ENCODE data around the gene INTS6.

Gene INTS6

DNA sequence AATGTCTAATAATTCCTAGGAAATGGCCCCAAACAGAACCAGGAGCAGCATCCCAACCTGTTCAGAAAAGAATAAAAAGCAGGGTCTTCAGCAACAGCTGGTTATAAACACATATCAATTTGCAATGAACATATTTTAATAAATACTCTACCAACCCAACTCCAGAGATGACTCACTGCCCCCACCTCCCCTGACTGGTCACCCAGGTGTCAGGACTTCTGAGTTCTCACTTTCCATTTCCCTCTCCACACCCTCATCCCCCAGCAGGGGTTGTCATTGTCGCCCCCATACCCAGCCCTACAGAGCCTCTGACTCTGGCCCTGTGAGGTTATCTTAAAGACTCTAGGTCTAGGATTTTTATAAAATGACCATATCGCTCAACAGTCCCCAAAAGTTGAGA, 106.4 kb downstream of the INTS6 start:
- DNase-seq (ENCODE audit: low read depth in 3 of 3): no peak

DNA sequence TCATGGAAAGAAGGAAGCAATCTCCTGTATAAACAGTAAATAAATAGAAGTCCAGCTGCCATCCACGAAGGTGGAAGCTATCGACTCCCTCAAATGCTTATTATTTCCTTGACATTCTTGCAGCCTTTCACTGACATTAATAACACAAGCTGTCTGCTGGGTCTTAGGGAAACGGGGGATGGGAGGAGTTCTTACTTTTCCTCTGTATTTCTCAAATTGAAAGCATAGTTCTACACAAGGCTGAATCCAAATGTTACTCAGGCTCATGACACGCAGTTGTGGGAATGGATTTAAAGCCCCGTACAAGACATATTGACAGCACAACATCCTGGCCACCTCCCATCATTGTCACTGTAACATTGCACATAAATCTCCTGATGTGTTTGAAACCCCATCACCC, 109.4 kb downstream of the INTS6 start:
- no peak for DNase-seq (ENCODE audit: low read depth in 3 of 3)

DNA sequence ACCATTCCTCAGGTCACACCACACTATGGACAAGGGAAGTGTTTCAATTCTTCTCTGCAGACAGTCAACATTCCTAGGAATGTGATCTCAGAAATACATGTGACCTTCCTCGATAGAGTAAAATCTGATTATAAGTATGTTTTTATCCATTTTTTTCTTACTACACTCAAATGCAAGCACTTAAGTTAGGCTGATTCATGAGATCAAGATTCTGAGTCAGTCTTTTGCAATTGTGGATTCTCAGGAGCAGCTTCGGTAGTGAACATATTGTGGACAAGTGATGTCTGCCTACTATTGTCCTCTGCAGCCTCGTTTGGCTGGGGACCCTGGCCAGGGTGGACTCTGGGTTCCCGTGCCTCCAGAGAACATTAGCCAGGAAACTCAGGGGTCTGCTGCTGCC, 110.1 kb downstream of the INTS6 start:
- DNase-seq (ENCODE audit: low read depth in 3 of 3): no peak

DNA sequence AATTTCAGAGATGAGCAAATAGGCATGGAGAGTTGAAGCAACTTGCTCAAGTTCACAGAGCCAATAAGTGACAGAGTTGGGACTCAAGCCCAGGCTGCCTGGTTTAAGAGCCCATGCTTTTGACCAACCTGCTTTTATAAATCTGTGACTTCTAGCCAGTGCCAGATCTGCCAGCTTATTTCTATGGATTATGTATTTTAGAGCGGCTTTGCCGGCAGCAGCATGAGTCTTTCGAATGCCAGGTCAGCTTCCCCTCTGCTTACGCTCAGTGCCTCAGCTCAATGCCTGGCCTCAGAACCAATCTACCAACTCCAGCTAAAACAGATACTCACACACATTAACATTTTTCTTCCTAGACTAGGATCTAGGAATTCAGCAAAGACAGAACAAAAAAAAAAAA, 111.0 kb downstream of the INTS6 start:
- no peak for DNase-seq (ENCODE audit: low read depth in 3 of 3)

DNA sequence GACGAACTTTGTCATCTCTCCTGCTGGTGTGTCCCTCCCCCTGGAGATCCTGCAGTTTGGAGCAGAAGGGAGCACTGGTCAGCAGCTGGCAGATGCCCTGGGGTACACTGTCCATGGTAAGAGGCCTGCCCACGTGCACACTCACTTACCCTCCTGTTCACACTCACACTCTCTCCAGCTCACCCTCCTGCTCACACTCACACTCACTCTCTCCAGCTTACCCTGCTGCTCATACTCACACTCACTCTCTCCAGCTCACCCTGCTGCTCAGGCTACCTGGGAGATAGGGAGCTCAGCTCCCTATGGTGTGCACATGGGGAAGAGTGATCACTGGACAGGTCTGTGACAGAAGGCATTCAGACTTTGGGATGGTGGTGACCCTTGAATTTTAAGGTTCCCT, 111.6 kb downstream of the INTS6 start:
- no peak for DNase-seq (ENCODE audit: low read depth in 3 of 3)

DNA sequence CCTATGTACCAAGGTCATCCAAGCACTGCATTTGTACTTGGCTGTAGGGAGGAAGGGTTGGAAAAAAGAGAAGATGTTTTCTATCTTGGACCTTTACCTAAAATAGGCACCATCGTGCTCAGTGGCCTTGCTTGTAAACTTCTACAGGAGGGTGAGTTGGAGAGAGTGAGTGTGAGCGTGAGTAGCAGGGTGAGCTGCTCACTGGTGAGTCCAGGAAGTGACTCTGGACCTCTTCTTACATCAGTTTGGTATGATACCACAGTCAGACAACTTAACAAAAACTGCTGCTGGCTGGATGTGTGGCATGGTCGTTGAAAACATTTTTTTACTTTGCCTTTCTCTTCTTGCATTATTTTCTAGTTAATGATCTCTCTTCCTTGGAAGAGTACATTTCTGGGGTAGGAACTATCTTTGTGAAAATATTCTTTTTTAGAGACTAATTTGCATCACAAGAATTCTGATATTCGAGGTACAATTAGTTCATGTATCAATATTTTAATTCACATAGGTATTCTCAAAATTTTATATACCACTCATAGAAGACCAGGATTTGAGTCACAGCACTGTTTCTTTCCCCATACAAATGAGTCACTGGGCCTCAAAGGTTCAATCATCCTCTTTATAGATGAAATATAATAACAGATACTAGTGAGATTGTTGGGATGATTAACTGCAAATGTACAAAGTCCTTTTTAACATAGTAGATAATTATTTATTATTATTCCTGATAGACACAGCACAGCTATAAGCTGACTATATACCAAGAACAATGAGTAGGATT, 112.7 kb downstream of the INTS6 start:
- no peak for DNase-seq (ENCODE audit: low read depth in 3 of 3)

DNA sequence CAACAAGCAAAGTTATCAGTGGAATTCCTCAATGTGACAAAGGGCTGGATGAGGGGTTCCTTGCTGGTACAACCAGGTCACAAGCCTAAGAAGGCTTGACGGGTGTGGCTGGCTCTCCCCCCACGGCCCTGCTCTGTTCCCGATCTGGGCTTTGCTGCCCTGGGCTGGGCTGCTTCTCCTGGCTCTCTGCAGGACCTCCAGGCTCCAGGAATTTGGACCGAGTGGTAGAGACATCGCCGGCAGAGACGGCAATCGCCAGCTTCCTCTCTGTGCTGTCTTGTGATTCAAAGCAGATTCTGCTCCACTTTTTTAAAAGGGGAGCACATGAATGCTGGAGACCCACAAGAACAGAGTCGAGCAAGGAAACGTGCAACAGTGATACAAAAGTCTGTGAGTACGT, 113.5 kb downstream of the INTS6 start, which contains the start of gene SERPINE3:
Gene SERPINE3 (plus strand): TSS at position 338 of the 400 bp plus-strand sequence. CDS start 1,401 bp downstream, outside the sequence.
- no peak for DNase-seq (ENCODE audit: low read depth in 3 of 3)

DNA sequence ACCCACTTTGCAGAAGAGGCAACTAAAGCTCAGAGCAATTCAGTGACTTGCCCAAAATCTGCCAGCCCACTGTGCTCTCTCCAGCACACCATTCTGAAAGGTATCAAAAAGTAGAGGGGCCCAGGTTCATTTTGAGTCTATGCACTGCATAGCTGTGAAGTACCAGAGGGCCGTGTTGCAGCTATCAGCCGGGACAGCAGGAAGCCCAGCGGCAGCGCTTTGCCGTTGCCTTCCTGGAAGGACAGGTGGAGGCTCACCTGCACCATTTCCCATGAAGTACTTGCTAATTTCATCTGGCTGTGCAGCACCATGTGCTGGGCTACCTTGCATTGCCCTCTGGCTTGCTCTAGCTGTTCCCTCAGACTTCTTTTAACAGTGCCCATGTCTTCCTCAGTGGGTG, 116.1 kb downstream of the INTS6 start:
- DNase-seq (ENCODE audit: low read depth in 3 of 3): no peak

DNA sequence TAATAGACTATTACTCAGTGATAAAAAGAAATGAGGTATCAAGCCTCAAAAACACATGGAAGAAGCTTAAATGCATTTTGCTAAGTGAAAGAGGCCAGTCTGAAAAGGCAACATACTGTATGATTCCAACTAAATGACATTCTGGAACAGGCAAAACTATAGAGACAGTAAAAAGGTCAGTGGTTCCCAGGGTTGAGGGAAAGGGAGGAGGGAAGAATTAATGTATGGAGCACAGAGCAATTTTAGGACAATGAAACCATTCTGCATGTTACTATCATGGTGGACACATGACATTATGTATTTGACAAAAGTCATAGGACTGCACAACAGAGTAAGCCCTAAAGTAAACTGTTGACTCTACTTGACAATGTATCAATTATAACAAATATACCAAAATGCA, 119.0 kb downstream of the INTS6 start:
- DNase-seq (ENCODE audit: low read depth in 3 of 3): no peak

DNA sequence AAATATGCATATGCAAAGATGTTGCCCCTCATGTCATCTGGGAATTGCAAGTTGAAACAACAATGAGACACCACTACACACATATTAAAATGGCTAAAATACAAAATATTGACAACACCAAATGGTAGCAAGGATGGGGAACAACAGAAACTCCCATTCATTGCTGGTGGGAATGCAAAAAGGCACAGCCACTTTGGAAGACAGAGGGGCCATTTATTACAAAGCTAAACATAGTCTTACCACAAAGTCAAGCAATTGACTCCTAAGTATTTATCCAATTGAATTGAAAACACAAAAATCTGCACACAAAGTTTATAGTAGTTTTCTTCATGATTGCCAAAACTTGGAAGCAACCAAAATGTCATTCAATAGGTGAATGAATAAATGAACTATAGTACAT, 119.4 kb downstream of the INTS6 start:
- DNase-seq (ENCODE audit: low read depth in 3 of 3): no peak

DNA sequence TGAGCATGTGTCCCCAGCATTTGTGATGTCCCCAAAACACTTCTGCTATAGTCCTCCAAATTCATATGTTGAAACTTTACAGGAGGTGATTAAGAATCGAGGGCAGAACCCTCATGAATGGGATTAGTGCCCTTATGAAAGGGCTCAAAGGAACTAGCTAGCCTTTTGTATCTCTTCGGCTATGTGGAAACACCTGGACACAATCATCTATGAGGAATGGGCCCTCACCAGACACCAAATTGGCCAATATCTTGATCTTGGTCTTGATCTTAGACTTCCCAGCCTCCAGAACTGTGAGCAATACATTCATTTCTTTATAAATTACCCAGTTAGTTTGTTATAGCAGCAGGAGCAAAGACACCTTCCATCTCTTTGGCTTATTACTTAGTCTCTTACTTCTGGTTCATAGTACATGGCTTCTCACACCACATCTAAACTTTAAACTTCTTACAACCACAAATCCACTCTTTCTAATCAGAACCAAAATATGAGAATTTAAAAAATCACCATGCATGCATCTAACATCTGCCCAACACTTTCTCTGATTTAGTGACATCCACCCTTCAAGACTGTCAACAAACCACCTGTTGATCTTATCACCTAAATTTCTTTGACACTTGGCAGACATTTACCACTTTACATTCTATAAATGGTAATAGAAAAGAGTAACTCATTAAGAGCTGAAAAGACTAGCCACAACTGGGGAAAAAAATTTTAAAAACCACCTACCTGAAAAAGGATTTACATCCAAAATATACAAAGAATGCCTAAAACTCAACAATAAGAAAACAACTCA, 120.1 kb downstream of the INTS6 start:
- DNase-seq (ENCODE audit: low read depth in 3 of 3): no peak

DNA sequence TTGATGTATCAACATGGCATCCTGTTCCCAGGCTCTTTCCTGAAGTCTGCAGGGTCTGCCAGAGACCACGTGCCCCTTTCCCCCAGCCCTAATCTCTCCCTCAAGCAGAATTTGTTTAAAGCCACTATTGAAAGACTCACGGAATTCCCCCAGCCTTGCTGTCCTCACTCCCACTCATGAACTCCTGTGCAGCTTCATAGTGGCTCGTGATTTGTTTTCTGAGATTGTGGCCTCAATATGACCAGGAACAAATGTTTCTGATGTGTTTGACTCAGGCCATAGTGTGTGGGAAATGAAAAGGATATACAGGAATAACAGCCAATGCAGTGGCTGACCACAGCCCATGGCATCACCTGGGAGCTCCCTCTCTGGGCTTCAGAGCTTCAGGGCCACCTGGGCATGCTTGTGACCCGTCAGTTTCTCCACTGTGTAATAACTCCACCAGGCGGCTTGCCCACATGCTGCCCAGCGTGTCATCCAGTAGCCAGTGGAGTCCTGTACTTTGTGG, 121.4 kb downstream of the INTS6 start:
- DNase-seq (ENCODE audit: low read depth in 3 of 3): no peak

DNA sequence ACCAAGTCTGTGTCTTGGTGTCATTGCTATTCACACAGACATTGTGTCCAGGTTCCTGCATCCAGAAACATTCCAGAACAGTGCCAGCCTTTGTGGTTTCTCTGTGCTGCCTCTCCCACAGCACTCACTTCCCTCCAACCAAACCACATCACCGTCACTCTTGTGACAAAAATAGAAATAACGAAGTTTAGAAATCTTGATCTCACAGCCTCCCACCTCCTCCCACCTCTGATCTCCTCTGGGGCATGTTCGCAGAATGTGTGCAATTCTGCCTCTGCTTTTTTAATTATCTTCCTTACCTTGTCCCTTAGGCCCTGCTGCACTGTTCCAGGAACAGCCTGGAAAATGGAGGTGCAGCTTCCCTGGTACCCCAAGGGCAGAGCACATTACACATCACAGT, 122.0 kb downstream of the INTS6 start:
- DNase-seq (ENCODE audit: low read depth in 3 of 3): no peak

DNA sequence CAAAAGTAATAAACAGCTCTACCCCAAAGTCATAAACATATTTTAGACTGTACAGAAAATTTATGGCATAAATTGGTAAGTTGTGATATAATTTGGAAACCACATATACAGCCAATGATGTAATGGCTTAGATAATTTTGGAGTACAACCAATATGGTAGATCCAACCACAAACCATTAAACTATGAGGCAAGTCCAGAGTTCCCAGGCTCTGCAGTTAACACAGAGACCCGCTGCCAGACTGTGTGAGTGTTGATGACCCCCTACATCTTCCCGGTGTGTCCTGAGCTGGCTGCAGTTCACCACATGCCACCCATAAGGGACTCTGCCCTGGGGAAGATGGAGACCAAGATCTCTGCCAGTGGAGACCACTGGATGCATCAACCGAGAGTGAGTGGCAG, 123.2 kb downstream of the INTS6 start:
- no peak for DNase-seq (ENCODE audit: low read depth in 3 of 3)

DNA sequence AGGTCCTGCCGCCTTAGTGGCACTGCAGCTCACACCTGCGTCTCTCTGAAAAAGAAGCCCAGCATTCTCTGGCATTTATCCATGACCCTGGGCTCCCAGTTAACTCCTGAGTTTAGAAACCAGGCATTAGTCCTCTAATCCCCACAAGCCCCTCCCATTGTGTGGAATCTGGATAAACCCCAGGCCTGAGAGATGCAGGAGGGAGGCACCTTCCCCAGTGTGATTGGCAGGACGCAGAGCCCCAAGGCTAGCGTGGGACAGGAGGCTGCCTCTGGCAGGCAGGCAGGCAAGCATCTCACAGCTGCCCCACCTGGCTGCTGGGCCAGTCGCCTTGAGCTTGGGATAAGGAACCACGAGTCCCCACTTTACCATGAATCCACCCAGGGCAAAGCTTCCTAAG, 124.3 kb downstream of the INTS6 start:
- no peak for DNase-seq (ENCODE audit: low read depth in 3 of 3)

DNA sequence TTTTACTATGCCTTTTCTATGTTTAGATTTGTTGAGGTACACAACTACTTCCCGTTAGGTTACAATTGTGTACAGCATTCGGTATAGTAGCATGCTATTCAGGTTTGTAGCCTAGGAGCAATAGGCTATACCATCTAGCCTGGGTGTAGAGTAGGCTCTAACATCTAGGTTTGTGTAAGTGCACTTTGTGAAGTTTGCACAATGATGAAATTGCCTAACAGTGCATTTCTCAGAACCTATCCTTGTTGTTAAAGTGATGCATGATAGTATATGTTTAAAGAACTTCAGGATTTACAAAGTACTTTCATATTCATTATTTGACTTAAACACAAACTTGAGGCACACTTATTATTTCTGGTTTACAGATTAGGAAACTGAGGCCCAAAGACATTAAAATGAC, 124.9 kb downstream of the INTS6 start:
- no peak for DNase-seq (ENCODE audit: low read depth in 3 of 3)

DNA sequence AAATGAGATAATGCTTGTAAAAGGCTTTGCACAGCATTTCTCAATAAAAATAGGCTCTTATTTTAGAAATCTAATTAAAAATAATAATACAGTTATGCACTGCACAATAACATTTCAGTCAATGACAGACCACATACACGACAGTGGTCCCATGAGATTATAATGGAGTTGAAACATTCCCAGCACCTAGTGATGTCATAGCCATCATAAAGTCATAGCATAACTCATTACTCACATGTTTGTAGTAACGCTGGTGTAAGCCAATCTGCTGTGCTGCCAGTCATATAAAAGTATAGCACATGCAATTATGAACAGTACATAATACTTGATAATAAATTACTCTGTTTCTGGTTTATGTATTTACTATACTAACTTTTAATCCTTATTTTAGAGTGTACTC, 126.1 kb downstream of the INTS6 start:
- DNase-seq (ENCODE audit: low read depth in 3 of 3): no peak

DNA sequence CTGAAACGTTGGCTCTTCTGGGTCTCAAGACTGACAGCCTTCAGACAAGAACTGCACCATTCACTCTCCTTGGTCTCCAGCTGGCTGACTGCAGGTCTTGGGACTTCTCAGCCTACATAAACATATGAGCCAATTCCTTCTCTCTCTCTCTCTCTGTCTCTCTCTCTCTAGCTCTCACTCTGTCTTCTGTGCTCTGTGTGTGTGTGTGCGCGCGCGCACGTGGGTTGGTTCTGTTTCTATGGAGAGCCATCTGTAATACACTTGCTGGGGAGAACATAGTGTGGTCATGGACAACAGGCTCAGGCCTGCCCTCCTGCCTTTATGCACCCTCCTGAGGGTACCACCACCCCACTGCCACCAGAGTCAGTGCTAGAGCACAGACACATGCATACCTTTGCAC, 127.0 kb downstream of the INTS6 start:
- DNase-seq (ENCODE audit: low read depth in 3 of 3): no peak

DNA sequence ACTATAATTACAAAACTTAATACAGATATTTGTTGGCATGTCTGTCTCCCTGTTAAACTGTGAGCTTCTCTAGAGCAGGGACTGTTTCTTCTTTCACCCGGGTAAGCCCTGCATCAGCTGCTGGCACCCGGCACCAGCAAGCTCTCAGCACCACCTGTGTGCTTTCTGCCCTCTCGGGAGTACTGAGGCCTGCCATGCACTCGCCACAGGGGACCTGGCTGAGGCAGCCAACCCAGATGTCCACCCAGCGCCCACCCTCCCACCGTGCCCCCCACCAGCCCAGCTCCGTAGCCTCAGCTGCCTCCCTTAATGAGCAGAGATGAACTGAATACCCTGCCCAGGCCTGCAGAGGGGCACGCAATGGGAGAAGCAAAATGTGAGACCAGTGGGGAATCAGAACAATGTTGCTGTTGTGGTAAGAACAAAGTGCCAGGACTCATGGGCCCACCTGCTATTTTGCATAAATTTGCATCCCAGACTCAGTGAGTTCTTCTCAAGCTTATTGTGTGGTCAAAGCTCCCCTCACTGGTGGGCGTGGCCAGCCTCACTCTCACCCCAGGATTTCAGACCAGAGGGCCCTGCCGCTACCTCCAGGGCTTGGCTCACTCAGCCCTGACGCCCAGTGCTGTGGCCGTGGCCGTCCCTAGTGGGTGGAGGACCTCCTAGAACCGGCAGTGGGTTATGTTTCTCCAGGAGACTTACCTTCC, 128.0 kb downstream of the INTS6 start:
- no peak for DNase-seq (ENCODE audit: low read depth in 3 of 3)

DNA sequence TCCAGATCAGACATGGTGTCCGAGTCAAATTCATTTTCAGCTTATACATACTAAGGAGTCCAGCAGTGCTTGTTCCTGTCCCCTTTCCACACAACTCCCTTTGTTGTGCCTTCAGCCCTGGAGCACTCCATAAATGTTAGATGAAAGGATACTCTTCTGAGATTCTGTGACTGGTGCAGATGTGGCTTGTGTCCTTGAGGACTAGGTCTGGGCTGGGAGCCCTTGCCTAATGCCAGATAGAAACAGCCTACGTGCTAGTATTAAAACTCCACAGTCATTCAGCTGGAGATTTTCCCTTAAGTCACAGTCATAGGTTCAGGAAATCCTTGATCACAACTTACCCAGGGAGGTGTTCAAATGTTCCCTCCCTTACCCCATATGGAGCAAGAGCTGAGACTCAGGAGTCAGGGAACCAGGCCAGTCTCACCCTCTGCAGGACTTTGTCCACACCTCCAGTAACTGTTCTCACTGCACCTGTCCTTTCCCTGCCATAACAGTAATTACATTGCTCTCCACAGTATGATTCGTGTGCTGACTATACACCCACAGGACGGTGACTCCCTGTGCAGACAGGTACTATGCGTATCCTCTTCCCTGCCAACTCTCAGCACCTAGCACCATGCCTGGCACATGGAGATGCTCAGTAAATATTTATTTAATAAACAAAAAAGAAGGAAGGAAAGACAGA, 128.9 kb downstream of the INTS6 start:
- DNase-seq (ENCODE audit: low read depth in 3 of 3): no peak

DNA sequence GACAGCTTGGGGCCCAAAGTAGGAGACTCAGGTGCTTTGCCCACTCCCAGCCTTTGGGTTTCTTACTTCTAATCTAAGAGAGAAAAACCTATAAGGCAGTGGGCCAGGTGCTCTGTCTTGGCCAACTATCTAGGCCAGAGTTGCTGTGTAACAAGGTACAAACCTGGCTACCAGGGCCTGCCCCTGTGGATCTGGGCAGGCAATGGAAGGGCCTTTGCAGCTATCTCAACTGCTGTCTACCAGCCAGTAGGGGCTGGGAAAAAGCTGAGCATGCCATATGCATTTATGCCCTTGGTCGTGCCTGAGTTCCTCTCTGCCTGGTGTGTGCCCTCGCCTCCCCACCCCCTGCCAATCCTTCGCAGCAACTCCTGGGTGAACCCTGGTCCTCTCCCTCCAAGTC, 130.0 kb downstream of the INTS6 start:
- DNase-seq (ENCODE audit: low read depth in 3 of 3): no peak

DNA sequence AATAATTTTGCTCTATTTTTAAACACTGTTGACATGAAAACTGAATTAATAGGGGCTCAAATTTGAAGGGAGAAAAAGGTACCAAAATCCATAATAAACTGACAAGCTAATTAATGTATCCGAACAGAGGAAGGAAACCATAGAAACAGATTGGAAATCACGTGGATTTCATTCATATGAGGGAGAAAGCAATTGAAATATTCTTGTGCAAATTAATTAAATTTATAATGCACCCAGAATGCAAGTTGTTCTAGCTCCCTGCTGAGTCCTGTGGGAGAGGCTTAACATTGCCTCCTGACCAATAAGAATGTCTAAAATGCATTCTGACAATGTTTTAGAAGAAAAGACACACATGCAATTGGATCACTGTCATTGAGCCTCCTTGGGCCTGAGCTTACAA, 131.0 kb downstream of the INTS6 start:
- DNase-seq (ENCODE audit: low read depth in 3 of 3): no peak

All from stimulated activated CD4-positive, alpha-beta T cell treated with anti-CD3 and anti-CD28 coated beads, TNF-alpha, amount 100 ng/mL, for 24 hours (primary cell).